NCI-H82 (cell line): ENCODE data around the gene PLN.

Source experiments
- DNase-seq: peaks from one replicate; lab custom pipeline; 2025; lab: John Stamatoyannopoulos, UW

PLN gene

DNA sequence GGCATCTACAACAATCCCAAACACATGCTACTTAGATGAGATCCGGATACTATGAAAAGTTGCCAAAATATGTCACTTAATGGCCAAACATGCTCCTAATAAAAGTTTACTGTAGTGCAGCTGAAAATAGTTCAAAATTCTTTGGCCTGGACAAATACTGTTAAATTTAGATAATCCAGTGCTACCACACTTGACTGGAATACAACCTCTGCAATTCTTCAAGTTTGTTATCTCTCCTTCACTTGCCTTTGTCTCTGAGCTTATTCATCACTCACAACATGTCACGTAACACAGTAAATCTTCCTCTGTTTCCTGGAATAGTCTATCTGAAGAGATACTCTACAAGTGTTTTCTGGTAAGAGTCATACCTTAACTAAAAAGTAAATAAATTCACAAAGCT, 10.5 kb upstream of the PLN start:
- DNase-seq: no peak

- no peak for DNase-seq
These were observed 5.7 kb upstream of the PLN start for GRCh38 chr6:118542184-118542952.

DNA sequence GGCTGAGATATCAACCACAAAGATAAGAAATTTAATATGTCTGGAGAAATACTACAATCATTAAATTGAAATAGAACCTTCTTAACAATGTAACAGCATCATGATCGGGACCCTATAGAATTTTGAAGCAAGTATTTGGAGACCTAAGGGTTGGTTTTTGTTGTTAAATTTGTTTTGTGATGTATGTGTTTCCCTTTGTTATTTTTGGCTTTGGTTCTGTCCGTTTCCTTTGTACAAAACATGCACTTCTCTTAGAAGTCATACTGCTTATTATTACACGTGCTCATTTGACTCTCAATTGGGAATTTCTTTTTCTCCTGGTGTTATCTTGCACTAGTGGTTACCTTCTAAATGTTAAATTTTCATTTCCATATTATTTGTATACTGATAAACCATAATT, 4.0 kb upstream of the PLN start:
- no peak for DNase-seq

DNA sequence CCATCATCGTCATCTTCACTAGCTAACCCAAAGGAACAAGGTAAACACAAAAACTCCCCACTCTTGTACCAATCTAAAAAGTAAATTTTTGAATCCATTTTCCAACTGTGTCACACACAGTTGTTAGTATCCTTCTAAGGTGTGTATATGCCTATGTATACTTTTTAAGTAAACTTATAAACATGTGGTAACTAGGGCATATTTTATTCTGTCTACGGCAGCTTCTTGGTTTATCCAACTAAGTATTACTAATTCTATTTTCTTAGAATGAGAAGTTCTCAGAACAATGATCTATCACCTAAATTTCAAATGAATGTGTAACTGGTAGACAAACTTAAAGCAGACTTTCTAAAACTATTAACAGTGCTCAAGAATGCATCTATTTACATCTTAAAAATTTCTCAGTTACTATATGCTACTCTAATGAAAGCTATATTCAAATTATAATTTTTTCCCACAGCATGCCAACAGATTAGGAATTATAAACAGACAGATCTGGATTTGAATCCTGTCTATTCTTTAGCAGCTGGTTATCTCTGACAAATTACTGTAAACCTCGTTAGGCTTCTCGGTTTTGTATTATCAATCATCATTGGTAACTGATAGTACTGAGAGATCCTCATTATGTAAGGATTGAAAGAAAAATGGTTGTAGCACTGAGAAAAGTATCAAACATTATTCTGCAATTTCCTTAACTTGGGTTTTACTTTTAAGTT, 1.8 kb upstream of the PLN start:
- no peak for DNase-seq

DNA sequence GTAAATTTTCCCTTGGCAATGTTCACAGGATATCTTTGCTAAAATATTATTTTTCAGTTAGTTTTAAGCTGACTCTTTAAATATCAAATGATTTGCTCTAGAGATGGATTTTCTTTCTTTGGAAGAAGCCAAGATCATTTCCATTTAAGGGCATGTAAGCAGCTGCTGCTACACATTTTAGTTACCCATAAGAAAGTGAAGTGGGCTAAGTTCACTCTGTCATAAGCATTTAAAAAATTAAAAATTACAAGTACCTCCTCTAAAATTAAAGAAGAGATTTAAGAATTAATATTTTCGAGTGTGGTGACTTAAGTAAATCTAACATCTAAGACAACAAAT, 1.2 kb upstream of the PLN start:
- no peak for DNase-seq

GRCh38 chr6:118548613-118549012, 517 bp downstream of the PLN start:
- DNase-seq: no peak

DNA sequence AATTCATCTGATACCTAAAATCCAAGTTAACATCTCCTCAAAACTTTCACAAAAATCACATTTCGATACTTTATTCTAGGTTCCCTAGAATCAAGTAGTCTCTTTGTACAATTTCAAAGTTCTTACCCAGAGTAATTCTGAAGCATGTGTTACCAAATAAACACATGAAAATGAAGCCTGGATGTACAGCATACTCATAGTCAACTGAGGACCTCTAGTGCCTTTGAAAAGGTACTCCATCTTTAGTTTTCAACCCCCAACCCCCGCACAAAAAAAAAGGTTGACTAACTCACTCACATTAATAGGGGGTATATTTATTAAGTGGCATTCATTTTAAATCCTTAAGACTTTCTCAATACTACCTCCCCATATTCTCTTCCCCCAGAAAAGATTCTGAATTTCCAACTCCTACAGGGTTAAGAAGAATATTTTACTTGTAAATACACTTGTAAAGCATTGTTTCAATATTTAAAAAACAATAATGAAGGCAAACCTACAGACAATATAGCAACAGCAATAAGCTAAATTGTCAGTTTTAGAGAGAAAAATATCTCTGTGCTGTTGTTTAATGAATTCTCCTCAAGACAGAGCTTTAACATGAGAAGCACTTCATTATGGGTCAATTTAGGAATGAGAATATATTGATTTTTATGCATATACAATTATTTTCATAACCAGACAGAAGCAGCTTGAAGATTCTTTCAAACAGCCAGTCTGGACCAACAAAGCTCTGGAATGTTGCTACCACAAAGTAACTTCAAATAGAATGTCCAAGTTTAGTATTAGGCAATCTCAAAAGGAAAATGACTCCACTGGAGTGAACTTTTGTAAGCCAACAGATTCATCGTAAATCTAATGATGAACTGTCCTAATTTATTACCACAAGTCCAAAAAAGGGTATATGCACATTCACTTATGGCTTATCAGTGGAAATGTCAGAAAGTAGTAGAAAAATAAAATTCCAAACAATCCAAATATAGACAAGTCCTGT, 3.3 kb downstream of the PLN start:
- DNase-seq: peak; percentile 72

GRCh38 chr6:118553132-118553531, 5.0 kb downstream of the PLN start:
- DNase-seq: no peak

- DNase-seq: no peak
These were observed 6.6 kb downstream of the PLN start for GRCh38 chr6:118554698-118555097.

- no peak for DNase-seq
These were observed 10.5 kb downstream of the PLN start for GRCh38 chr6:118558464-118559217.

DNA sequence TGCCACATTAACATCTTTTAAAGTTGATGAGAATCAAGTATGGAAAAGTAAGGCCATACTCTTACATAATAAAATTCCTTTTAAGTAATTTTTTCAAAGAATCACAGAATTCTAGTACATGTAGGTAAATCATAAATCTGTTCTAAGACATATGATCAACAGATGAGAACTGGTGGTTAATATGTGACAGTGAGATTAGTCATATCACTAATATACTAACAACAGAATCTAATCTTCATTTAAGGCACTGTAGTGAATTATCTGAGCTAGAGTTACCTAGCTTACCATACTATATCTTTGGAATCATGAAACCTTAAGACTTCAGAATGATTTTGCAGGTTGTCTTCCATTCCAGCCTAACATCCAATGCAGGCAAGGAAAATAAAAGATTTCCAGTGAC, 11.6 kb downstream of the PLN start:
- DNase-seq: no peak

- DNase-seq: no peak
These were observed 14.2 kb downstream of the PLN start for GRCh38 chr6:118562248-118562647.

GRCh38 chr6:118562959-118563358, 14.9 kb downstream of the PLN start:
- DNase-seq: no peak

DNA sequence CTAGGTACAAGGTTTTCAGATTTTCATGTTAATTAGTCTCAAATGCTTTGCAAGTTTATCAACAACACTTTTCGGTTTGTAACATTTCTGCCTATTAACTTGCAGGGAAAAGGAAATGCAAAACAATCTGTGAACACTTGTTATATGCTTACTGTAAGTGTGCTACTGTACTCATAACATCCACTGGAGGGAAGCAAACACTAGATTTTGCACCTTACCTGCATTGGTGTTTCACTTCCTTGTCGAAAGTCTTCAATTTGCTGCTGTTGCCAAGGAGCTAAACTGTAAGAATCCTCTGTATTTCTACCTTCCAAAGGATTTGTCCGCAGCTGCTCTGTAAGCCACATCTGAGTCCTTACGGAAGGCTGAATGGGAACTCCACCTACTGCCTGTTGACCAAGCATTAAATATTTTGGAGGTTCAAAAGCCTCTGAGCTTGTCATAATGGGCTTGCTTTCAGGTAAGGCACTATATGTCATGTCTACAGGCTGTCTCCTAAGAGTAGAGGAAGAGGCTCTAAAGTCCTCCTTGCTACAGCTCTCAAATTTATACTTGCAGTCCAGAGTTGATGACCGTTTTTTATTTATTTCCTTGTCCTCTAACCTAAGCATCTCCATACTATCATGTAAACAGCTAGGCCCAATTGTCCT, 17.3 kb downstream of the PLN start:
- peak; percentile 66 for DNase-seq

DNA sequence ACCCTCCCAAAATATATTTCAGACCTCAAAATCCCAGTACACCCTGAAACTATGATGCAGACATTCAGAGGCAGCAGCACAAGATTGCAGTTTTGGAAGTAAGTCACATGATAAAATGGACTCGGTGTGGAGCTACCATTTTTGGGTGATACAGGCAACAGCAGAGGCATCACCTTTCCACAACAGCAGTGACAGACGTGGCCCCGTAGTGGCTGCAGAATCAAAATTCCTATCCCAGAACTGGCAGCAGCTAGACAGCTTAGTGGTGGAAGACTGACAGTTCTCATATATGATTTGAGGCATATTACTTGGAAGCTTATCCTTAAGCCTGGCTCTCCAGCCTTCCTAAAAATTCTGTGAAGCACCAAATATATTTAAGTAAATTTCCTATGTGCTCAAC, 19.9 kb downstream of the PLN start:
- DNase-seq: no peak

- DNase-seq: no peak
These were observed 21.4 kb downstream of the PLN start for GRCh38 chr6:118569498-118569897.

DNA sequence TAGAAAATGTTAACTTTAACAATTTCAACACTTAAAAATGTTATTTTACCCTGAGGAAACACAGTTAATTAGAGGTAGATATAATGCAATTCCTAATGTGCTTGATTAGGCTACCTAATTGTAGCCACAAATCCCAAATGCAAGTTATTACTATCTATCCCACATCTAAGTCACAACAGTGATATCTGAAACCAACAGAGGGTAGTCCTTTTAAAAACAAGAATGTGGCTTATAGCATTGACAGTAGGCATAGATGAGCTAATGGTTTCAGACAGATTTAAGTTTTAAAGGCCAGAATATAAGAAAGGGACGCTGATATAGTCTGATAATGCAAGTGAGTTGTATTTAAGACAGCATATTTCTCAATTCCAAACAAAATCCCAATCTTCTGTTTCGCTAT, 23.0 kb downstream of the PLN start:
- DNase-seq: no peak

DNA sequence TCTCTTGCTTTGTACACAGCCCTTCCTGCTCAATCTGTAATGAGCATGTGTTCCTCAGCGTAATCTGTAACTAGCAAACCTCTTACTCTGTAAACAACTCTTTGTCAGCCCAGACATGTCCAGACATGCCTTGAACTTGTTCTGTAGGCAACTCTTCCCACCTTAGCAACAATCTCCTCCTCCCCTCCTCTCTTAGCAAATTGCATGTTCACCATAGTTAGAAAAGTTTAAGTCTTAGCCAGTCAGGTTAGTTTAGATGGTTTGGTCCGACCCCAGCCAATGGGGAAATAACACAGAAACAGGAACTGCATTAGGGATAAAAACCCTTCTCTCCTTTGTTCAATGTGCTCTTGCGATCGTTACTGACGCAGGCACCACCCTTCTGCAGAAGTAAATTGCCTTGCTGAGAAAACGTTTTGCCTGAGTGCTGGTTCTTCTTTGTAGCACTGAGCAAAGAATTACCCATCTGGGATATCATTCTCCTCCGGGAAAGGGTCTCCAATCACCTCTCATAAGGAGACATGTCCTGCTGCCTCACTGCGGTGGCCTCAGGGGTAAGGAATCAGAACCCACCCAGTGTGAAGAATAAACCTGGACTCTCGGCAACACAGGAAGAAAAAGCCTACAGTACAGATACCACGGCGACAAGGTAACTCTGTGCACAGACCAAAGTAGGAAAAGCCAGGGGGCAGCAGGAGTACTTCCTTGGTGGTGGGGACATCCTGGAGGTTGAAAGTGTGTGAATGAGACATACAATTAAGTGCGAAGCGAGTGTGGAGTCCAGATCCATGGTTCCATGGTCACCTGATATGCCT, 26.2 kb downstream of the PLN start:
- no peak for DNase-seq

DNA sequence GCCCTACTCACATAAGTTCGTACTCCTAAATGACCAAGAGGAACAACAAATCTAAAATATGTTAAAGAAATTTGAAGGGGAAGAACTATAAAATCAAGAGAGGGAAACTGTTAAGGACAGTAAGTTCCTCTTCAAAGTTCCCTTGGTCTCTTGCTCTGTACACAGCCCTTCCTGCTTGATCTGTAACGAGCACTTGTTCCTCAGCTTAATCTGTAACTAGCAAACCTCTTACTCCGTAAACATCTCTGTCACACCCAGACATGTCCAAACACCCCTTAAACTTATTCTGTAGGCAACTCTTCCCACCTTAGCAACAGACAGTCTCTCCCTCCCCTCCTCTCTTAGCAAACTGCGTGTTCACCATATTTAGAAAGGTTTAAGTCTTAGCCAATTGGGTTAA, 29.9 kb downstream of the PLN start:
- no peak for DNase-seq

DNA sequence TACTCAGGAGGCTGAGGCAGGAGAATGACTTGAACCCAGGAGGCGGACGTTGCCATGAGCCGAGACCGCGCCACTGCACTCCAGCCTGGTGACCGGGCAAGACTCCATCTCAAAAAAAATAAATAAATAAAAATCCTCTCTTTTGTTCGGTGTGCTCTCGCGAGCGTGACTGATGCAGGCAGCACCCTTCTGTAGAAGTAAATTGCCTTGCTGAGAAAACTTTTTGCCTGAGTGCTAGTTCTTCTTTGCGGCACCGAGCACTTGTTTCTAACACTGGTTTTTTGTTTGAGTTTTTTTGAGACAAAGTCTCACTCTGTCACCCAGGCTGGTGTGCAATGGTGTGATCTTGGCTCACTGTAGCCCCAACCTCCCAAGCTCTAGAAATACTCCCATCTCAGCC, 30.5 kb downstream of the PLN start:
- DNase-seq: no peak

DNA sequence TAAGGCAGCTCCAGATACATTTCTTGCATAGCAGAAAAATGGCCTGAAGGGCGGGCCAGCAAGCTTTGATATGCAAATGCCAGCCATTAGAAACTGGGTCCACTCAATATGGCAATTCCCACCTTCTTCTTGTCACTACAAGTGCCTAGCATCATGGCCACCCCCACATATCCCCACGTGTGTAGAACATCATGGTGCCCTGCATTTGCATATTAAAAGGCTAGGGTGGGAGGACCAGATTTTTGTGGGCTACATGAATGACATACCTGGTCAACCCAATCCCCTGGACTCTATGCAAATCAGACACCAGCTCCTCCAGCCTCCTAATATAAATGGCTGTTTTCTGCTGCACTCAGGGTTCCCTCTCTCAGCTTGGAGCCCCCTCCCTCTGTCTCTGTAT, 31.7 kb downstream of the PLN start:
- no peak for DNase-seq
